Suprapubic skin (tissue), 3 donors: Measurements from ENCODE around the gene LRRTM4.

Experiments
- POLR2A ChIP-seq, 2 donors: fragments of 450-650 bp; IDR thresholded peaks; one replicate each; pipeline ENCODE4 v1.6.1; 2017; ENCODE audit warnings: antibody characterized with exemption in 2 of 2, mild to moderate bottlenecking in 2 of 2, moderate library complexity in 2 of 2
- TF ChIP-seq, protein P1 (sequence below), 2 donors: fragments of 200-600 bp in 1 of 2; fragments of 450-650 bp in 1 of 2; sonication (generic) in 1 of 2; IDR thresholded peaks; one replicate each; pipeline ENCODE4 v1.5.1; 2016 to 2019; ENCODE audit warnings: antibody characterized with exemption in 2 of 2, mild to moderate bottlenecking in 1 of 2, moderate library complexity in 1 of 2

DNA sequence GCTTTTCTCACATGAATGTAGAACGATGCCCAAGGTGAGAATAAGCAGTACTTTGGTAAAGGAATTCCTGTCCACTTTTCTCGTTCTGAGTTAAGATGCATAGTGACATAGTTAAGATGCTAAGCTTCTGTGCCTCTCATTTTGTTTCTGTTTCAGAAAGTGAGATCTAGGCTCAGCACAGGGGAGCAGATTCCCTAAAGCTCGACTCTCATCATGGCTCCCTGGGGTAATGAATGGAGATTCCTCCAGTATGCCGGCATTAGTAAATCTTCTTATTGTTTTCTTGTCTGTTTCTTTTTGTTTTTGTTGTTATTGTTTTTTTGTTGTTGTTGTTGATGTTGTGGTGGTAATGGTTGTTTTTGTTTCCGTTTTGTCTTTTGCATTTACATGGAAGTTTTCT is 225.4 kb downstream of the LRRTM4 start:
- TF ChIP-seq, protein P1, sequence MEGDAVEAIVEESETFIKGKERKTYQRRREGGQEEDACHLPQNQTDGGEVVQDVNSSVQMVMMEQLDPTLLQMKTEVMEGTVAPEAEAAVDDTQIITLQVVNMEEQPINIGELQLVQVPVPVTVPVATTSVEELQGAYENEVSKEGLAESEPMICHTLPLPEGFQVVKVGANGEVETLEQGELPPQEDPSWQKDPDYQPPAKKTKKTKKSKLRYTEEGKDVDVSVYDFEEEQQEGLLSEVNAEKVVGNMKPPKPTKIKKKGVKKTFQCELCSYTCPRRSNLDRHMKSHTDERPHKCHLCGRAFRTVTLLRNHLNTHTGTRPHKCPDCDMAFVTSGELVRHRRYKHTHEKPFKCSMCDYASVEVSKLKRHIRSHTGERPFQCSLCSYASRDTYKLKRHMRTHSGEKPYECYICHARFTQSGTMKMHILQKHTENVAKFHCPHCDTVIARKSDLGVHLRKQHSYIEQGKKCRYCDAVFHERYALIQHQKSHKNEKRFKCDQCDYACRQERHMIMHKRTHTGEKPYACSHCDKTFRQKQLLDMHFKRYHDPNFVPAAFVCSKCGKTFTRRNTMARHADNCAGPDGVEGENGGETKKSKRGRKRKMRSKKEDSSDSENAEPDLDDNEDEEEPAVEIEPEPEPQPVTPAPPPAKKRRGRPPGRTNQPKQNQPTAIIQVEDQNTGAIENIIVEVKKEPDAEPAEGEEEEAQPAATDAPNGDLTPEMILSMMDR (IDR thresholded peaks at IDR 0.05): no peak
- TF ChIP-seq POLR2A (IDR thresholded peaks at IDR 0.05): no peak
